K562 (cell line): ENCODE results near the gene PRKG1. TPM values are rescaled to one million over a fixed set of nuclear protein-coding genes. Genes with fewer than 3 reads are reported as not detected.

Experiments
- ATAC-seq: fragments of 200-7000 bp; cut with Tn5 transposase; 3 replicates; pipeline ENCODE4 v1.9.1; 2020; ENCODE audit warnings: moderate library complexity
- BruUV-seq: library from RNA; stranded (reverse); fragments of 400-500 nt; replicated peaks from 2 replicates; lab custom pipeline; 2021; lab: Mats Ljungman, UMichigan
- CTCF ChIA-PET: fragments of 300-600 bp; formaldehyde crosslinking; extraction: SDS; loops from one replicate; lab custom pipeline; 2021; ENCODE audit warnings: low intra/inter-chr PET ratio; lab: Yijun Ruan, JAX
- POLR2A ChIA-PET: fragments of 300-600, 350-650 bp; sonication (Branson Sonifier 250); formaldehyde crosslinking; extraction: SDS; loops from one replicate; lab custom pipeline; 2021; ENCODE audit warnings: antibody characterized with exemption, inconsistent platforms; lab: Yijun Ruan, JAX
- DNase-seq, 4 experiments: peaks; one replicate each; pipeline versions ENCODE4 v3.0.0 to v3.0.0-alpha.2; 2011 to 2018; ENCODE audit warnings: low spot score in 3 of 4, mixed read lengths in 3 of 4; ENCODE audit errors: extremely low read depth in 1 of 4
- FAIRE-seq: peaks from 2 replicates; lab custom pipeline; 2011; peaks lifted over from hg19 to GRCh38; lab: Jason Lieb, UNC
- H2AFZ ChIP-seq: 2 replicates; pipeline ENCODE4 v1.6.0; 2011; ENCODE audit warnings: low read depth, low read length, control low read depth, inconsistent platforms
- H3K27ac ChIP-seq: fragments of 200-600 bp; 3 replicates; pipeline ENCODE4 v1.8.0; 2011; ENCODE audit warnings: low read depth, mild to moderate bottlenecking, control low read depth, inconsistent platforms, low read length, moderate library complexity, mixed read lengths; ENCODE audit errors: extremely low read depth
- H3K27me3 ChIP-seq, 2 experiments: fragments of 300-600 bp in 1 of 2; 2 replicates in 1 of 2; 3 replicates in 1 of 2; pipeline versions ENCODE4 v1.6.0 to v1.8.0; 2011; ENCODE audit warnings: inconsistent platforms in 2 of 2, low read length in 2 of 2, mild to moderate bottlenecking in 1 of 2, mixed read lengths in 1 of 2, moderate library complexity in 1 of 2; ENCODE audit not compliant: control insufficient read depth in 2 of 2, insufficient read depth in 2 of 2
- H3K36me3 ChIP-seq: fragments of 300-600 bp; 3 replicates; pipeline ENCODE4 v1.8.0; 2011; ENCODE audit warnings: mild to moderate bottlenecking, low read length, inconsistent platforms; ENCODE audit not compliant: control insufficient read depth, insufficient read depth
- H3K4me1 ChIP-seq, 2 experiments: fragments of 200-600 bp in 1 of 2; replicated peaks in 1 of 2; 2 replicates in 1 of 2; 3 replicates in 1 of 2; pipeline versions ENCODE4 v1.5.1 to v1.8.0; 2011; ENCODE audit warnings: inconsistent platforms in 2 of 2, low read length in 2 of 2, mild to moderate bottlenecking in 1 of 2, mixed read lengths in 1 of 2, moderate library complexity in 1 of 2; ENCODE audit not compliant: control insufficient read depth in 2 of 2, insufficient read depth in 2 of 2
- H3K4me2 ChIP-seq: 2 replicates; pipeline ENCODE4 v1.6.1; 2011; ENCODE audit warnings: low read length, control low read depth, inconsistent platforms, mixed read lengths; ENCODE audit not compliant: insufficient read depth
- H3K4me3 ChIP-seq: fragments of 200-600 bp; sonication (generic), shearing (Covaris generic); 2 replicates; pipeline ENCODE4 v1.5.1; 2016; ENCODE audit warnings: control low read depth, inconsistent platforms
- H3K79me2 ChIP-seq: fragments of 200-600 bp; 3 replicates; pipeline ENCODE4 v1.8.0; 2011; ENCODE audit warnings: low read length, inconsistent platforms; ENCODE audit not compliant: control insufficient read depth, insufficient read depth
- H3K9ac ChIP-seq, 2 experiments: 2 replicates each; pipeline versions ENCODE4 v1.6.0 to v1.6.1; 2011; ENCODE audit warnings: low read depth in 2 of 2, low read length in 2 of 2, control low read depth in 1 of 2, inconsistent platforms in 1 of 2, mild to moderate bottlenecking in 1 of 2, mixed read lengths in 1 of 2; ENCODE audit not compliant: insufficient read depth in 1 of 2
- H3K9me1 ChIP-seq: one replicate; pipeline ENCODE4 v1.6.0; 2011; ENCODE audit warnings: inconsistent platforms, mild to moderate bottlenecking, low read length, moderate library complexity; ENCODE audit not compliant: control insufficient read depth, insufficient read depth
- H3K9me3 ChIP-seq: replicated peaks from 2 replicates; pipeline ENCODE4 v1.5.1; 2011; ENCODE audit warnings: low read depth, low read length, inconsistent platforms; ENCODE audit not compliant: control insufficient read depth, insufficient read depth
- H4K20me1 ChIP-seq: replicated peaks from 2 replicates; pipeline ENCODE4 v1.6.1; 2011; ENCODE audit warnings: low read length, inconsistent platforms, mixed read lengths; ENCODE audit not compliant: control insufficient read depth, insufficient read depth
- CHCHD3 ChIP-seq: fragments of 250-450 bp; sonication (Bioruptor Pico); IDR thresholded peaks from 2 replicates; pipeline ENCODE4 v2.1.2; 2022; ENCODE audit warnings: mild to moderate bottlenecking
- CUX1 ChIP-seq: fragments of 200-800 bp; sonication (Bioruptor generic); IDR thresholded peaks from 2 replicates; pipeline ENCODE4 v1.6.1; 2016; ENCODE audit warnings: missing genetic modification characterization, missing compliant biosample characterization
- GABPA ChIP-seq: fragments of 200-800 bp; sonication (Bioruptor generic); conservative IDR thresholded peaks from 2 replicates; pipeline ENCODE4 v1.6.1; 2016; ENCODE audit warnings: low read depth, missing genetic modification characterization, missing compliant biosample characterization
- IRF2 ChIP-seq: sonication (generic); formaldehyde crosslinking; IDR thresholded peaks from 2 replicates; pipeline ENCODE4 v1.8.1; 2022; ENCODE audit warnings: mild to moderate bottlenecking, missing genetic modification reagents
- MBD1 ChIP-seq: fragments of 250-450 bp; sonication (Bioruptor Pico); IDR thresholded peaks from 2 replicates; pipeline ENCODE4 v1.8.0; 2022; ENCODE audit warnings: inconsistent platforms
- PHB ChIP-seq: fragments of 250-450 bp; sonication (Bioruptor Pico); IDR thresholded peaks from 2 replicates; pipeline ENCODE4 v1.5.0; 2021
- TAL1 ChIP-seq: fragments of 450-650 bp; IDR thresholded peaks from 2 replicates; pipeline ENCODE4 v1.6.1; 2016; ENCODE audit warnings: mild to moderate bottlenecking
- UBTF ChIP-seq, 2 experiments: IDR thresholded peaks; 2 replicates each; pipeline ENCODE4 v1.6.1; 2012; ENCODE audit warnings: improper control_type of control experiment in 2 of 2, low read depth in 2 of 2, low read length in 2 of 2, borderline replicate concordance in 1 of 2
- XRCC4 ChIP-seq: IDR thresholded peaks from one replicate; pipeline ENCODE4 v1.6.1; 2011; ENCODE audit not compliant: insufficient read depth, insufficient read length; ENCODE audit errors: extremely low read depth
- WGBS: fragments of 100-300 bp; shearing (Covaris generic); methylation state at CpG from one replicate; pipeline ENCODE4 v1.1.6; 2016; ENCODE audit warnings: low coverage, mixed read lengths; ENCODE audit not compliant: insufficient coverage; ENCODE audit errors: missing lambda C conversion rate; 5-methylcytosine and 5-hydroxymethylcytosine counted together
- in situ Hi-C: fragments of 300-500 bp; cut with MboI; formaldehyde crosslinking; loops from 4 replicates; pipeline ENCODE4 v1.15.0; 2018; ENCODE audit warnings: inconsistent platforms, mixed read lengths
- intact Hi-C: fragments of 100-400 bp; cut with micrococcal nuclease; formaldehyde crosslinking; loops from 2 replicates; pipeline ENCODE4 v1.14.2; 2022
- polyA plus RNA-seq, 8 experiments: library from polyadenylated mRNA; depleted of rRNA in 4 of 8; stranded (reverse) in 5 of 8; unstranded in 3 of 8; fragments of >200 nt; fragmentation: Nextera tagmentation in 2 of 8; fragmentation: Illumina TruSeq in 1 of 8; extraction: Ambion mirVana in 2 of 8; extraction: Trizol in 1 of 8; gene quantifications; 2 replicates each; pipeline versions ENCODE4 v1.2.1 to v1.2.3, GENCODE V29; 2011 to 2014; ENCODE audit warnings: inconsistent platforms in 1 of 8, missing spikeins in 1 of 8
- total RNA-seq, 7 experiments: library from RNA; depleted of rRNA in 6 of 7; stranded (reverse); fragments of >200 nt in 6 of 7; fragmentation: Illumina TruSeq in 2 of 7; extraction: Trizol in 2 of 7; gene quantifications; 2 replicates each; pipeline versions ENCODE4 v1.2.1 to v1.2.3, GENCODE V29; 2011 to 2021; ENCODE audit warnings: low replicate concordance in 1 of 7
- TF ChIP-seq, protein P1 (sequence below): sonication (generic); formaldehyde crosslinking; IDR thresholded peaks from 2 replicates; pipeline ENCODE4 v1.8.1; 2023; ENCODE audit warnings: mild to moderate bottlenecking, missing genetic modification reagents

PRKG1 gene
- total and polyA plus RNA-seq, 9 of the 15 experiments (the other 6 are each of a cell fraction or from before 2014, with no cell fraction given), result 0.22 TPM; not detected in 8

GRCh38 chr10:52249850-52250395 lies 1175.6 kb downstream of the PRKG1 start (continued):
- no peak for TF ChIP-seq CHCHD3 (CRISPR knock-in tag)
- TF ChIP-seq TAL1, result no peak
- TF ChIP-seq IRF2, result no peak
- no peak for TF ChIP-seq XRCC4
- TF ChIP-seq MBD1 (CRISPR knock-in tag), result no peak

- WGBS, result 2% methylated on average over 3 of the region's 3 CpGs
- CTCF ChIA-PET, result no interaction called here
- TF ChIP-seq GABPA (no peak), CUX1 (CRISPR knock-in tag) (no peak), UBTF (IDR thresholded peaks at IDR 0.05; ENCODE audit: borderline replicate concordance in 1 of 2, low read depth in 2 of 2, low read length in 2 of 2) (no peak), PHB (CRISPR knock-in tag) (no peak)
- TF ChIP-seq, protein P1, sequence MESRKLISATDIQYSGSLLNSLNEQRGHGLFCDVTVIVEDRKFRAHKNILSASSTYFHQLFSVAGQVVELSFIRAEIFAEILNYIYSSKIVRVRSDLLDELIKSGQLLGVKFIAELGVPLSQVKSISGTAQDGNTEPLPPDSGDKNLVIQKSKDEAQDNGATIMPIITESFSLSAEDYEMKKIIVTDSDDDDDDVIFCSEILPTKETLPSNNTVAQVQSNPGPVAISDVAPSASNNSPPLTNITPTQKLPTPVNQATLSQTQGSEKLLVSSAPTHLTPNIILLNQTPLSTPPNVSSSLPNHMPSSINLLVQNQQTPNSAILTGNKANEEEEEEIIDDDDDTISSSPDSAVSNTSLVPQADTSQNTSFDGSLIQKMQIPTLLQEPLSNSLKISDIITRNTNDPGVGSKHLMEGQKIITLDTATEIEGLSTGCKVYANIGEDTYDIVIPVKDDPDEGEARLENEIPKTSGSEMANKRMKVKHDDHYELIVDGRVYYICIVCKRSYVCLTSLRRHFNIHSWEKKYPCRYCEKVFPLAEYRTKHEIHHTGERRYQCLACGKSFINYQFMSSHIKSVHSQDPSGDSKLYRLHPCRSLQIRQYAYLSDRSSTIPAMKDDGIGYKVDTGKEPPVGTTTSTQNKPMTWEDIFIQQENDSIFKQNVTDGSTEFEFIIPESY (CRISPR knock-in tag), result no peak
Measured at GRCh38 chr10:52250510-52250909, 1176.2 kb downstream of the PRKG1 start.

More at GRCh38 chr10:52250510-52250909, 1176.2 kb downstream of the PRKG1 start:
- no peak overlapping the region for H3K4me3 ChIP-seq
- no peak overlapping the region for H3K27ac ChIP-seq
- no TSS peak for BruUV-seq
- H3K9me3 ChIP-seq, result no peaks in the 10 kb centered on the region
- in situ Hi-C loops (no loop called here), intact Hi-C loops (no loop called here)
- H3K9ac ChIP-seq, result no peak overlapping the region
- no peaks in the 10 kb centered on the region for H3K79me2 ChIP-seq
- POLR2A ChIA-PET, result no interaction called here
- no peaks in the 10 kb centered on the region for H4K20me1 ChIP-seq
- no peaks in the 10 kb centered on the region for H3K9me1 ChIP-seq
- H2AFZ ChIP-seq, result no peak overlapping the region
- H3K4me1 ChIP-seq, result no peaks in the 10 kb centered on the region
- no peak for ATAC-seq
- H3K27me3 ChIP-seq, result no peaks in the 10 kb centered on the region
- DNase-seq, result no peak
- H3K4me2 ChIP-seq, result no peak overlapping the region
- no peaks in the 10 kb centered on the region for H3K36me3 ChIP-seq
- no peak for FAIRE-seq
